Measurements from ENCODE around the gene EEF1AKMT1.

EEF1AKMT1 gene

GRCh38 chr13:20738616-20739015 is 35.1 kb downstream of the EEF1AKMT1 start:
- Histone ChIP-seq H3K27me3 (ENCODE audit: insufficient read depth, low read depth, severe bottlenecking) (no peaks in the 10 kb centered on the region), H3K9me3 (ENCODE audit: severe bottlenecking) (peaks cover 13% of the 10 kb centered on the region), H3K27ac (peak overlapping the region; percentile 52), H3K4me3 (ENCODE audit: low read depth, low read length) (no peak overlapping the region), H3K36me3 (no peaks in the 10 kb centered on the region)
- DNase-seq, result peak; percentile 64
- no peak for TF ChIP-seq CTCF (IDR thresholded peaks at IDR 0.05; ENCODE audit: low read depth, low read length)

GRCh38 chr13:20729633-20730585 is 43.9 kb downstream of the EEF1AKMT1 start:
- no peak for TF ChIP-seq CTCF (IDR thresholded peaks at IDR 0.05; ENCODE audit: low read depth, low read length)
- no peak overlapping the region for H3K4me3 ChIP-seq (ENCODE audit: low read depth, low read length)

GRCh38 chr13:20728579-20729311 is 45.0 kb downstream of the EEF1AKMT1 start:
- no peak for DNase-seq
- no peak overlapping the region for H3K27ac ChIP-seq
- no peak for TF ChIP-seq CTCF (IDR thresholded peaks at IDR 0.05; ENCODE audit: low read depth, low read length)
- H3K9me3 ChIP-seq (ENCODE audit: severe bottlenecking), result no peaks in the 10 kb centered on the region
- no peaks in the 10 kb centered on the region for H3K36me3 ChIP-seq
- H3K27me3 ChIP-seq (ENCODE audit: insufficient read depth, low read depth, severe bottlenecking), result no peaks in the 10 kb centered on the region
- no peak overlapping the region for H3K4me3 ChIP-seq (ENCODE audit: low read depth, low read length)

More at GRCh38 chr13:20729633-20730585, 43.9 kb downstream of the EEF1AKMT1 start:
- DNase-seq, result no peak
- Histone ChIP-seq H3K27ac (no peak overlapping the region), H3K9me3 (ENCODE audit: severe bottlenecking) (no peaks in the 10 kb centered on the region), H3K27me3 (ENCODE audit: insufficient read depth, low read depth, severe bottlenecking) (no peaks in the 10 kb centered on the region), H3K36me3 (no peaks in the 10 kb centered on the region)

- no peak overlapping the region for H3K4me3 ChIP-seq (ENCODE audit: low read depth, low read length)
- no peaks in the 10 kb centered on the region for H3K36me3 ChIP-seq
- no peaks in the 10 kb centered on the region for H3K9me3 ChIP-seq (ENCODE audit: severe bottlenecking)
- no peaks in the 10 kb centered on the region for H3K27me3 ChIP-seq (ENCODE audit: insufficient read depth, low read depth, severe bottlenecking)
- no peak for DNase-seq
- no peak for TF ChIP-seq CTCF (IDR thresholded peaks at IDR 0.05; ENCODE audit: low read depth, low read length)
- no peak overlapping the region for H3K27ac ChIP-seq
Observed at GRCh38 chr13:20727856-20728255, 45.9 kb downstream of the EEF1AKMT1 start.

- Histone ChIP-seq H3K27ac (no peak overlapping the region), H3K36me3 (no peaks in the 10 kb centered on the region), H3K4me3 (ENCODE audit: low read depth, low read length) (no peak overlapping the region), H3K9me3 (ENCODE audit: severe bottlenecking) (peaks cover 2% of the 10 kb centered on the region), H3K27me3 (ENCODE audit: insufficient read depth, low read depth, severe bottlenecking) (no peaks in the 10 kb centered on the region)
- TF ChIP-seq CTCF (IDR thresholded peaks at IDR 0.05; ENCODE audit: low read depth, low read length), result no peak
- DNase-seq, result no peak
Observed at GRCh38 chr13:20721454-20722357, 52.1 kb downstream of the EEF1AKMT1 start.
